HG03342 (cell line): Measurements from ENCODE around the gene FYN.

Source experiments
- ATAC-seq: cut with Tn5 transposase; IDR thresholded peaks from one replicate; pipeline ENCODE4 v1.9.1; 2021; ENCODE audit warnings: mild to moderate bottlenecking, moderate library complexity; ENCODE audit not compliant: unreplicated experiment

The FYN gene

DNA sequence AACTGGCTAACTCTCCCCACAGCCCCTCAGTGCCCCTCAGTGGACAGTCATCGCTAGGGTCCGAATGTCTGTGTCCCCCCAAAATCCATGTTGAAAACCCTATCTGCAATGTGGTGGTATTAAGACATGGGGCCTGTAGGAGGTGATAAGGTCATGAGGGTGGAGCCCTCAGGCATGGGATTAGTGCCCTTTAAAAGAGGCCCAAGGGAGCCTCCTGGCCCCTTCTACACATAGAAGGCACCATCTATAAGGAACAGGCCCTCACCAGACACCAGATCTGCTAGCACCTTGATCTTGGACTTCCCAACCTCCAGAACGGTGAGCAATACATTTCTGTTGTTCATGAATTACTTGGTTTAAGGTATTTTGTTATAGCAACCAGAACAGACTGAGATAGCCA is 260.9 kb downstream of the FYN start:
- no peak for ATAC-seq

DNA sequence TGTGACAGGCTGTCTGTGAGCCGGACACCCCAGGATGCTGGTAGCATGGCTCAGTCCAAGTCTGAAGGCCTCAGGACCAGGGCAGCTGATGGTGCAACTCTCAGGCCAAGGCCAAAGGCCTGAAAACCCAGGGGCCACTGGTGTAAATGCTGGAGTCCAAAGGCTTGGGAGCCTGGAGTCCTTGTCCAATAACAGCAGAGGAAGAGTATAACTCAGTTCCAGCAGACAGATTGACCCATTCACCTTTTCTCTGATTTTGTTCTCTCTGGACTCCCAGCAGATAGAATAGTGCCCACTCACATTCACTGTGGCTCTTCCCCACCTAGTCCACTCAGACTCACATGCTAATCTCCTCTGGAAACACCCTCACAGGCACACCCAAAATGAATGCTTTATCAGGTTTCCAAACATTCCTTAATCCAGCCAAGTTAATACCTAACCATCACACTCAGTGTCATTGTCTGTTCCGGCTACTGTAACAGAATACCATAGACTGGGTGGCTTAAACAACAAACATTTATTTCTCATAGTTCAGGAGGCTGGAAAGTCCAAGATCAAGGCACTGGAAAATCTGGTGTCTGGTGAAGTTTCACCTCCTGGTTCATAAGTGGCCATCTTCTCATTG is 262.6 kb downstream of the FYN start:
- no peak for ATAC-seq
